AG08396 (cell line): ENCODE data around the gene NRCAM.

Experiments used
- DNase-seq: peaks from one replicate; pipeline ENCODE4 v3.0.0; 2012; ENCODE audit warnings: low spot score, mixed read lengths

Gene NRCAM

GRCh38 chr7:108308276-108308675 is 148.0 kb downstream of the NRCAM start:
- no peak for DNase-seq

DNA sequence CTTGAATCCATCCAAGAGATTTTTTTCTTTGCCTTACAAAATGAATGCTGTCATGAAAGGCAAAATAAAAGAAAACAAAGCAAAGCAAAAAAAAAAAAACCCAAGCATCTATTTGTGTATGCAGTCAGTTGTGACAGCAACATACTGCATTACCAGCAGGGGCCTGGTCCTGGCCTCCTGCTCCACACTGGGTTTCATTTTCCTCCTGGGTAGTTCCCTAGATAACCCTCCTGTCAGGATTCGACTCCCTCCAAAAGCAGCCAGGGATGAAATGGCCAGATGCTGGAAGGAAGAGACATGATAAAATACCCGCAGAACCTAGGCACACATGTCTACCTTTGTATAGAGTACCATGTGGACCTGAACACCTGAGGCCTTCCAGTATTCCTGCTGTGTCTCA is 148.6 kb downstream of the NRCAM start:
- DNase-seq, result no peak

DNA sequence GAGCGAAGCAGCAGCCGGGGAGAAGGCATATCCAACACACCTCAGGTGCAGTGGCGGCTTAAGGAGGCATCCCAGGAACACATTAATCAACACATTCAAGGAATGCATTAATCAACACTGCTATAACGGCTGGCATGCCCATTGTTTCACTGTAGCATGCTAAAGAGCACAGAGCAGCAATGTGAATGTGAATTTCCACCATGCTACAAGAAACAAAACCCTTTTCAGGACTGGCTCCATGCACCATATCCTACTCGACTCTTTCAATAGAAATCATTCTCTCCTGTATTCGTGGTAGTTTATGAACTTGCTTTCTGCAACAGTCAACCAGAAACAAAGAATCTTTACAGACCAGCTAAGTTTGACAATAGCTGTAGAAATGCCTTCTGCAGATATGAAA is 149.0 kb downstream of the NRCAM start:
- no peak for DNase-seq

DNA sequence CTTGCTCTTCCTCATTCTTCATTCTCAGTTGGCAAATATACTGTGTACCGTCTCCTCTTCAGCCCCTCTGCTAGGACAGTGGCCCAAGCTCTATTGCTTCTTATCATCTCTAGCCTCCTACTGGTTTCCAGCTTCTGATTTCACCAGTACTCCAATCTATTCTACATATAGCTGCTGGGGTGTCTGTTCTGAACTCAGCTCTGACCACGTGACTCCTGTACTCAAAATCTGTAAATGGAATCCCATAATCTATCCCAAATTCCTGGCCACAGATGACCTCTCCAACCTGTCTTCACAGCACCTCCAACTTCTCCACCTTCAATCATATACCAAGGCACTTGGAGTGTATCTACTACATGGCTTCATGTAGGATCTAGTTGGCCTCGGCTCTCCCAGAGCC is 152.9 kb downstream of the NRCAM start:
- no peak for DNase-seq

GRCh38 chr7:108301387-108301786 is 154.8 kb downstream of the NRCAM start:
- no peak for DNase-seq

DNA sequence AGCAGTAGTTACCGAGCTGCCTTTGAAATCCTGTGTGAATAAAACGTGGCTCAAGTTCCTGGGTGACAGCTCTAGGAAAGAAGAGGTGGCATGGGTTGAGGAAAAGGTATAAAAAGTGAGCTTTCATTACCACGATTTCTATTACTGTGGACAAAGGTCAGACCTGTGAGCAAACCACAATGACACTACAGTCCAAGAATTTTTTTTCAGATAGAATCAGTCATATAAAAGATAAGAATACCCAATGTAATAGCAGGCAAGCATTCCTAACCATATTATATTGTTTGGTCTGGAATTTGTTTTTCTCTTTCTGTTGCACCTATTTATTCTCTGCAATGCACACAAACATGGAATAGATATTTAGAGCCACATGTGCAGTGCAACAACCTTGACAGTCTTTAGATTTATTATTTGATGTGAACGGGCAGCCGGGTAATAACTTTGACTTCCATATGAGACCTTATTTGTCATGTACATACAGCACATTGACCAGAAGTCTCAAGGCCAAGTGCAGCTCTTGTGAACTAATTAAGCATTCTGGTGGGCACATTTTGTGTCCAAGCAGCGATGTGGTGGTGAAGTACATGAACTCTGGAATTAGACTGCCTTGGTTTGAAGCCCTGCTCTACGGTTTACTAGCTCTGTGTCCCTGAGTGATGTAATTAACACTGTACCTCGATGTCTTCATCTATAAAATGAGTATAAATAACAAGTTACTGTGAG is 156.8 kb downstream of the NRCAM start:
- no peak for DNase-seq

DNA sequence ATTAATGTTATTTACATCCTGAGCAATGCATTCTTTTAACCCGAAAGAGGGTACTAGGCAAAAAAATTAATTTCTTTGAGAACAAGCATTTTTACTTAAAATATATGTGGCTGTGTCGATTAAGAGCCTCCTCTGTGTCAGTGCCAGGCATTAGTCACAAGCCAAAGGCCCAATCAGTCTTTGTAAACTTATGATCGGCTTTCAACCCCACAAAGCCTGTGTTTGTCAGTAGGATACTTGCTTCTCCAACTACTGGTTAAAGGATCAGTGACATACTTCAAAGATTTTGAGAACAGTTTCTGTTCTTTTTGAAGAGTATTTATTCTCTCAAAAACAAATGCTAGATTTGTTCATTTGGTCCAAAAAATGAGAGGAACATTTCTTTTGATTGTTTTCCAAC is 159.3 kb downstream of the NRCAM start:
- DNase-seq, result no peak

GRCh38 chr7:108294595-108294994 is 161.6 kb downstream of the NRCAM start:
- DNase-seq, result no peak

DNA sequence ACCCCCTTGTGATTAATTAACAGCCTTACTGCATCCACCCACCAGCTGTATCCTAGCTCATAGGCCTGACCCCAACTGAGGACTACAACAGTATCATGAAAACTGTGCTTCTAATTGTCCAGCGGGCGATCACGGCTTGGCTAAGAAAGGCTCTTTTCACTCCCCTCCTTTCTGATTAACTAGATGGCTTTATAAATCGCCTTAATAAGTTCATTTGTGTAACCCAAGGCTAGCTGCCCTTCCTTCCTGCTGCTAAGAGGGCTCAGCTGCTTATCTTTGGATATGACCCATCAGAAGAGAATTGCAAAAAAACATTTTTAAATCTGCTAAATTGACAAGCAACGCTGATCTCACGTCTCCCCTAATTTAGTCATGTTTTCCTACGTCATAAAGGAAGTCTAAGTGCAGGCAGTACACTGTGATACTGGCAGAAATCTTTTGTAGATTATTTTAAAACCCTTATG is 163.1 kb downstream of the NRCAM start:
- DNase-seq, result no peak

DNA sequence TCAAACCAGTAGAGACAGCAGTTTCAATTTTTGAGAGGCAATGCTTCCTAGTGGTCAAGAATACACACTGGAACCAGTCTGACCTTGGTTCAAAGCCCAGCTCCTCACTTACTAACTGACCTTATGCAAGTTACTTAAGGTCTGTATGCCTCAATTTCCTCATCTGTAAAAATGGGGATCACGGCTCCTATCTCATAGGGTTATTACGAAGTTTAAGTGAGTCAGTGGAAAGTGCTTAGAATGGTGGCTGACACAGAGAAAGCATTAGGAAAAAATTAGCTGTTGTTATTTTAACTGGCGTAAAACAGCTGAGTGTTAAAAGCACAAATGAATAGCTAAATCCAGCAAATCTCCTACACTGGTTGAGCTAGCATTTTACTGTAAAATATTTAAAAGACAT is 163.7 kb downstream of the NRCAM start:
- no peak for DNase-seq

DNA sequence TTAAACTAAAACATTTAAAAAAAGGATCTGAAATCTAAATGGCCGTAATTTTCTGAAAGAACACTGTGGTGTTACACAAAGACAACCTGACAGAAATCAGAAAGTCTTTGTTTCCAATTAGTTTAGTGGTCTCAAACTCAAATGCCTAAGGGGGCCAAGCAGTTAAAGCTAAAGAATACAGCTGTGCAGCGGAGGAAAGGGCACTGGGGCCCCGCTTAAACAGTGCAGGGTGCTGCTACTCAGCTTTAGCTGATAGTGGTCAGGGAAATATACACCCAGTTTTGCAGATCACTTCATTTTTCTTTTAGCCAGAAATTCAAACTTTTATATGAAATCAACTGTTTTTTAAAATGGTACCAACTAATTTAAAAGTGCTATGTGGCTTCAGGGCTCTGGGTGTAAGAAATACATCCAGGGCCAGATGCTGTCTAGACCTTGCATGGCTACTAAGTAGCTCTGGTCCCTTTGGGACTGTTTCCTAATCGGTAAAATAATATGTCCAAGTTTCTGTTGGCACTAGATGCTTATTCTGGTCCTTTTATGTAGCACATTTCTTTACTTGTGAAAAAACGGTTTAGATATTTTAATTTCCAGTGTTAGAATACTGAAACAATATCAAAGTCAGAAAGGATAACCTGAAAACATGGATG is 164.3 kb downstream of the NRCAM start:
- no peak for DNase-seq

- DNase-seq, result no peak
Measured at GRCh38 chr7:108291152-108291508, 165.1 kb downstream of the NRCAM start.

GRCh38 chr7:108290459-108291151 is 165.6 kb downstream of the NRCAM start:
- DNase-seq, result no peak

DNA sequence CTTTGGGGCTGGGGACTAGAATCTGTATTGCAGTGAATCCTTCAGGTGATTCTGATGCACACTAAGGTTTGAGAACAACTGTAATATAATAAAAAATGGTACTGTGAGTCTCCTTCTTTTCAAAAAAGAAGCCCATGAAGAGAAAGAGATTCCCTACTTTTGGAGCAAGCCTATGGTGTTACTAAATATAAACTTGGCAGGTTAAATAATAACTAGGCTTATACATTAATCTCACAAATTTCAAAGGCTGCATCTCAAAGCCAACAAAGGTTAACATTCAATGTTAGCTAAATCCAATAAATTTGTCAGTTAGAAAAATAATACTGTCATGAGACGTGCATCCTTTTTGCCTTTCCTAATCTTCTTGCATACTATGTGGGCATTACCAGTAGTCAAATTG is 166.4 kb downstream of the NRCAM start:
- DNase-seq, result no peak

DNA sequence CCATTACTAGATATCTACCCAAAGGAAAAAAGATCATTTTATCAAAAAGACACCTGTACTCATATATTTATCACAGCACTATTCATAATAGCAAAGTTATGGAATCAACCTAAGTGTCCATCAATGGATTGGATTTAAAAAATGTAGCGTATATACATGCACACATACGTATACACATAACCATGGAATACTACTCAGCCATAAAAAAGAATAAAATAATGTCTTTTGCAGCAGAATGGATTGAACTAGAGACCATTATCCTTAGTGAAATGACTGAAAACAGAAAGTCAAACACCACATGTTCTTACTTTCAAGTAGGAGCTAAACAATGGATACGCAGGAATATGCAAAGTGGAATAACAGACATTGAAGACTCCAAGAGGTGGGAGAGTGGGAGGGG is 168.4 kb downstream of the NRCAM start:
- DNase-seq, result no peak

DNA sequence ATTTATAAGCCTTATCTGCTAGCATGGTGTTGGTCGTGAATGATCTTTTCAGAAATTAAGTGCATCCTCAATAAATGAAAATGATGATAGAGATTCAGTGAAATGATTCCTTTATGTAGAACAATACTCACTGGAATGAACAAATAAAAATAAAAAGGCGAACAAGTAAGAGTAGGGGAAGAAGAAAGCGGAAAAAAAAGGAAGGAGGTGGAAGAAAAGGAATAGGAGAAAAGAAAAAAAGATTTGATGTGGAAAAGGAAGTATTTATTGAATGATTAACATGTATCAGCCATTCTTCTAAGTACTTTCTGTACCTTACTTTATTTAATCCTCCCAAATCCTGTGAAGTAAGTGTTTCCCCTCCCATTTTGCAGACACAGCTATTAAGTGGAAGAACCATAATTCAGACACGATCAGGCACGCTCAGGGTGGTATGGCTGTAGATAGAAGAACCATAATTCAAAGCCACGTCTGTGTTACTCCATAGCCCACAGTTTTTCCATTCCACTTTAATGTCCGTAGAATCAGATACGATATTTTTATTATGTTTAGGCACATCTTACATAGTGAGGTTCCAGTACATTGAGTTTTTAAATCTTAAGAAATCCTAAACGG is 169.8 kb downstream of the NRCAM start:
- DNase-seq, result no peak

GRCh38 chr7:108285778-108286177 is 170.5 kb downstream of the NRCAM start:
- DNase-seq, result no peak

- no peak for DNase-seq
Measured at GRCh38 chr7:108285003-108285368, 171.2 kb downstream of the NRCAM start.

DNA sequence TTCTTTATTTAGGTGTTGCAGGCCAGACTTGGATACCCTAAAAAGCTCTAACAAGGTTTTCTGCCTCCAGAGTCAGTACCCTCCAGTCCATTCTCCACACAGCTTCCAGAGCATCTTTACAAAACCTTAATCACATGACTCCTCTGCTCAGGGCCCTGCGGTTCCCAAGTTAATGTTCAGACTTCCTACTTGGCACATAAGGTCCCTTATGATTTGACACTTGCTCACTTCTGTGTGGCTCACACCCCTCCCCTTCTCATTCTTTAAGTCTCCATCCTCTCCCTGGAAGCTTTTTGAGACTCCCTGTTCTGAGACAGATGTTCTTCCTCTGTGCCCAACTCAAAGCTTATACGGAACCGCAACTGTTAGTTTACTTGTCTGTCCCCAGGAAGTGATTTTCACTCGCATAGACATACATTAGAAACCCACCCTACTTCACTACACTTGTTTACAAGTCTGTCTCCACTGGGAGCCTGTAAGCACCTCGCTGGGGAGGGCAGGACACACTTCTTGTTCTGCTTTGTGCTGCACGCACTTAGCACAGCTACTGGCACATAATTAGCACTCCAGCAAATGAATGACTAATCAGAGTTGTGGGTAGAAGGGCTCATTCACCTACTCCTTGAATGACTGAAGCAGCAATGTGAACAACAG is 171.8 kb downstream of the NRCAM start:
- DNase-seq, result no peak

DNA sequence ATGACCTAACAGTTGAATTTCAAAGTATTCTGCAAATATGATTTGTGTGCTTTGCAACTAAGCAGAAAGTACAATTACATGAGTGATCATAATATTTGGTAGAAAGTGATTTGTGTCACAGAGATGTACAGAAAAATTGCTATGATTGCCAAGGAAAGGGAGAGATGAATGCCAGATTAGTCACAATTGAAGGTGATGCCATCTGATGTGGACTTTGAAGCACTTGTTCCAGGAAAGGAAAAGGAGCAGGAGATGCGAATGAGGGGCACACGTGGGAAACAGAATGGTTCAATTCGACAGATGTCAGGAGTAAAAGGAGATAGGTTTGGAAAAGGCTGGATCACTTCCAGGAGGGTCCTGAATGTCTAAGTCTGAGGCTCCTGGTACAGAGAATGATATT is 173.0 kb downstream of the NRCAM start:
- no peak for DNase-seq

DNA sequence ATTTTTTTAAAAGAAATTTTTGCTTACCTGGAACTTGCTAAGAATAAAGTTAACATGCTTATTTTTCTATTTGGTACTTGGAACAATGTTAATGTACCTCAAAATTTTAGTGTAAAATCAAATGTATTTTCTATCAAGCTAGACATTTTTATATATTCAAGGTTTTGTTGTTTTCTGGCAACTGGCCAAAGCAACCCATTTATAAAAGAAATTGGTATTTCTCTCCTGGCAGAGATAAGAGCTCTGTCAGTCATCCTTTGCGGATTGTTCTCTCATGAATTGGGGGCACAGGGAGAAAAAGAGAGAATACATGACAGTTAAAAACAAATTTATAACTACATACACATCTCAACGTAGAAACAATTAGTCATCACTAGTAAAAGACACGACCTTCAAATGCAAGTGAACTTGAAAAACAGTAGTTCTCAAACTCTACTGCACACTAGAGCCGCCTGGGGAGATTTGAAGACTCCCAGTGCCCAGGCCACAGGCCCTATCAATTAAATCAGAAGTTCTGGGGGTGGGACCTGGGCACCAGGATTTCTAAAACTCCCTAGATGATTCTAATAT is 173.7 kb downstream of the NRCAM start:
- DNase-seq, result no peak

DNA sequence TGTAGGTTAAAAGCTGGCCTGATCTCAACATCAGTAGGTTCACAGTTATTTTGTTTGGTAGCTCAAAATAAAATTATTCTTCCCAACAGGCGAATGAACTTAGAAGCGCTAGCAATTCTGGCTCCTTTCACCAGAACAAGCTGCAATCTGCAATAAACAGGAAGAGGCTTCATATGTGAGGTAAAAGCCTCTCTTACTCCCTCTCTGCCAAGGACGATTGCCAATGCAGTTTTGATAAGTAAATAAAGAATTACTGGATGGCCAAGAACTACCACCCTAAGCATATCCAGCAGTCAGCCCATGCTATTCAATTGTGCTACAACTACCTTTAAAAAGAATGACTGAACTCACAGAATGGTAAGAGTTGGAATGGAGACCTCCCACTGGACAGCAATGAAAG is 176.1 kb downstream of the NRCAM start:
- no peak for DNase-seq
